Measurements from ENCODE around the gene HIF3A. TPM values are rescaled to one million over a fixed set of nuclear protein-coding genes. Genes with fewer than 3 reads are reported as not detected.

HIF3A gene
- 10 to 100 TPM in 3 of 4 donors, 1 to 10 TPM in 1; 5.9 to 29.2 (median 13.9) TPM for total RNA-seq

DNA sequence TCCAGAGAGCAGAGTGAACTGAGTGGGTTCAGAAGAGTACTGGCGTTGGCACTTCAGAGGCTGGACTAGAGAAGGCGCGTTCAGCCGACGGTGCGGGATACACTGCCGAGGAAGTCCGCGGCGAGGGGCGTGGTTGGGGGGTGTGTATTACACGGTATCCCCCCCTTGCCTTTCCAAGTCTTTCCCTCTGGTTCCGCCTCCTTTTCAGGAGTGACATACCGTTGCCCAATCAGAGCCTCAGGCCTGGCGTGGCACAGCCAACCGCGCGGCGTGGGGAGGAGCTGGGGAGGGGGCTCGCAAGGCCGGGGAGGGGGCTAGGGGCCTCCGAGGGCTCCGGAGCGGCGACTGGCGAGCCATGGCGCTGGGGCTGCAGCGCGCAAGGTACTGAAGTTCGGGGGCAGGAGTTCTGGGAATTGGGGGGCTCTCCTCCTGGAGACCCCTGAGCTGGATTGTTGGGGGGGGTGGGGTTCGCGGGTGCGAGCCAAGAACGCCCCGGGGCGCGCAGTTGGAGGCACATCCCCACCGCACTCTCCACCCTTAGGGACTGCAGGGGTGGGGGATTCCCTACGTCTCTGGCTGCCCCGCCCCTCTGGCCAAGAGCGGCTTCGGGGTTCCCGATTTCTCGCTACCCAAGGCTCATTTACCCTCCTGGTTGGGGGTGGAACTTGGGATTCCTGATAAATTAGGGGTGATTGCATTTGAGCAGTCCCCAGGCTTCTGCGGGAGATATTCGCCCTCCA lies at the start of gene HIF3A:
Gene HIF3A, plus strand, starts transcription at position 321 of the 740 bp plus-strand sequence. Its CDS starts 35 bp downstream, at position 356.
- H3K9me3 ChIP-seq: no peaks in the 10 kb centered on the region
- no peak for DNase-seq
- TF ChIP-seq, protein P1, sequence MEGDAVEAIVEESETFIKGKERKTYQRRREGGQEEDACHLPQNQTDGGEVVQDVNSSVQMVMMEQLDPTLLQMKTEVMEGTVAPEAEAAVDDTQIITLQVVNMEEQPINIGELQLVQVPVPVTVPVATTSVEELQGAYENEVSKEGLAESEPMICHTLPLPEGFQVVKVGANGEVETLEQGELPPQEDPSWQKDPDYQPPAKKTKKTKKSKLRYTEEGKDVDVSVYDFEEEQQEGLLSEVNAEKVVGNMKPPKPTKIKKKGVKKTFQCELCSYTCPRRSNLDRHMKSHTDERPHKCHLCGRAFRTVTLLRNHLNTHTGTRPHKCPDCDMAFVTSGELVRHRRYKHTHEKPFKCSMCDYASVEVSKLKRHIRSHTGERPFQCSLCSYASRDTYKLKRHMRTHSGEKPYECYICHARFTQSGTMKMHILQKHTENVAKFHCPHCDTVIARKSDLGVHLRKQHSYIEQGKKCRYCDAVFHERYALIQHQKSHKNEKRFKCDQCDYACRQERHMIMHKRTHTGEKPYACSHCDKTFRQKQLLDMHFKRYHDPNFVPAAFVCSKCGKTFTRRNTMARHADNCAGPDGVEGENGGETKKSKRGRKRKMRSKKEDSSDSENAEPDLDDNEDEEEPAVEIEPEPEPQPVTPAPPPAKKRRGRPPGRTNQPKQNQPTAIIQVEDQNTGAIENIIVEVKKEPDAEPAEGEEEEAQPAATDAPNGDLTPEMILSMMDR (IDR thresholded peaks at IDR 0.05 in 4 of 5, conservative IDR thresholded peaks at IDR 0.05 in 1 of 5): no peak
- no peak for TF ChIP-seq POLR2A (IDR thresholded peaks at IDR 0.05)
- peaks cover 8 to 22% (median 21%) of the 10 kb centered on the region in 3 donors for H3K27me3 ChIP-seq
- in situ Hi-C loops (cut with MboI; ENCODE audit: low sequenced_read_pairs in 4 of 4): loop anchor here in 1 of 4 donors (25.0 kb wide), 1 partner anchor 190 kb away; the partner anchor contains the start of gene PNMA8B
- peak within 1 kb of the TSS in 3 of 4 donors; percentile 36 to 63 (median 54) for H3K4me3 ChIP-seq
- H3K27ac ChIP-seq: peak within 1 kb of the TSS; percentile 46 to 89 (median 76)
- ATAC-seq: no peak
- H3K4me1 ChIP-seq: peaks cover 14 to 17% of the 10 kb centered on the region in 2 donors
- H3K36me3 ChIP-seq: no peaks in the 10 kb centered on the region
- intact Hi-C loops (cut with DNase I; ENCODE audit: low total_unique reads): no loop called here

DNA sequence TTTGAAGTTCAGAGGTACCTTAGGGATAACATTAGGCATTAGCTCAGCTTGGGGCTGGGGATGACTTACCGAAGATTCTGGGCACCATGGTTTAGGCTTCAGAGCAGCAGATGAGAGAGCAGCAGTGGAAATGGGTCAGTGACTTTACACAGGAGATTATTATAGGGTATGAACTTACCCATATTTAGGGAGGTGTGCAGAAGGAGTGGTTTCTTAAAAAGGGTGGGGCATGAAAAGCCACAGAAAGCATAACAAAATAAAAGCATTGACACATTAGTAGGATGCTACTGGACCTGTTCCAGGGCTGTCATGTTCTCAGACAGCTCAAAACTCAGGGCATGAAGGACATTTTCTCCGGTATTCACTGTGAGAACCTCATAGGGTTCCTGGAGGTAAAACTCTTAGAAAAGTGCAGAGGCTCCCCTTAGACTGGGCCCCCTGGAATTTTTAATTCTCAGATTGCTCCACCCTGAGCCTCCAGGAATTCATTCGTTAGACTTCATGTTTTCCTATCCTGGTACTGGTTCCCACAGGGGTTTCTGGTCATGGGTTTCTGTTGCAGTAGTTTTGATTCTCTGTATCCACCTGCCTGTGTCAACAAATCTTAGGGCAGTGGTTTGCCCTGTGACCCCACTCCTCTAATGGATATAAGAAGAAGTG lies 46.6 kb upstream of the HIF3A start:
- TF ChIP-seq POLR2A (IDR thresholded peaks at IDR 0.05): no peak
- TF ChIP-seq, protein P1 (IDR thresholded peaks at IDR 0.05 in 4 of 5, conservative IDR thresholded peaks at IDR 0.05 in 1 of 5): no peak
- ATAC-seq (no peak), DNase-seq (no peak)
- Histone ChIP-seq H3K27ac (no peak overlapping the region), H3K4me1 (no peaks in the 10 kb centered on the region), H3K9me3 (no peaks in the 10 kb centered on the region), H3K36me3 (no peaks in the 10 kb centered on the region), H3K4me3 (no peak overlapping the region), H3K27me3 (peaks cover 0 to 6% (median 5%) of the 10 kb centered on the region in 3 donors)
- intact Hi-C loops (cut with DNase I; ENCODE audit: low total_unique reads): no loop called here
- in situ Hi-C loops (cut with MboI; ENCODE audit: low sequenced_read_pairs in 4 of 4): no loop called here

DNA sequence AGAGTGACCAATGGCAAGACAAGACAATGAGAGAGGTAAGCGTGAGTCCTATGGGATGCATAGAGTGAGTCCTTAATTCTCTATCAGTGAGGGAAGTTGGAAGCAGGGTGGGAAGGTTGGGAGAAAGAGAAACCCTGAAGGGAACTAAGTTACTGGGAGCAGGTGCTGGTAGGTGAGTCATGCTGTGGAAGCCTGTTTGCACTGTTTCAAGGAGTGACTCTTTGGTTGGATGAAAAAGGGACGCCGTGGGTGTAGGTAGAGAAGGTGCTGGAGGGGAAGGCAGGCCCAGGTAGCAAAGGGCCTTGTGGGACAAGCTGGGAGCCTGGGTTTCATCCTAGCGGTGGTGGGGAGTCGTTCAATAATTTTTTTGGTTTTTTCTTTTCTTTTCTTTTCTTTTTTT lies 45.4 kb upstream of the HIF3A start:
- no peaks in the 10 kb centered on the region for H3K9me3 ChIP-seq

DNA sequence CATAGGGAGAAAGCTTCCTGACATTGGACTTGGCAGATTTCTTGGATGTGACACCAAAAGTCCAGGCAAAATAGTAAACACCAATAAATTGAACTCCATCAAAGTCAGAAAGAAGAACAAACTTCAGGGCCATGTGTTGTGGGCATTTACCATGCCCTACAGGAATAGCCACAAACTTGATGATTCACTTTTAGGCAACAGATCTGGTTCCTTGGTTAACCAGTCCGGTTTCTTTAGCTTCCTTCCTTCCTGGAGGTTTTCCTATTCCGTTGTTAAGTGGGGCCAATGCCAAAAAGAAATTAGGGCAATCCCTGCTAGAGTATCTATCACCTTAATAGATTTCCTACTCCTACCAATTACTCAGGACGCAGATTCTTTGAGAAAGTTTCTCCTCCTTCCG lies 42.1 kb upstream of the HIF3A start:
- ATAC-seq (no peak), DNase-seq (no peak)
- intact Hi-C loops (cut with DNase I; ENCODE audit: low total_unique reads) (no loop called here), in situ Hi-C loops (cut with MboI; ENCODE audit: low sequenced_read_pairs in 4 of 4) (no loop called here)
- peaks cover 0 to 18% (median 15%) of the 10 kb centered on the region in 3 donors for H3K27me3 ChIP-seq
- H3K27ac ChIP-seq: no peak overlapping the region
- TF ChIP-seq, protein P1 (IDR thresholded peaks at IDR 0.05 in 4 of 5, conservative IDR thresholded peaks at IDR 0.05 in 1 of 5): no peak
- no peak for TF ChIP-seq POLR2A (IDR thresholded peaks at IDR 0.05)
- H3K36me3 ChIP-seq: no peaks in the 10 kb centered on the region
- H3K9me3 ChIP-seq: no peaks in the 10 kb centered on the region
- no peak overlapping the region for H3K4me3 ChIP-seq
- H3K4me1 ChIP-seq: no peaks in the 10 kb centered on the region

More for the DNA sequence above, 45.4 kb upstream of the HIF3A start:
- intact Hi-C loops (cut with DNase I; ENCODE audit: low total_unique reads): no loop called here
- no peak overlapping the region for H3K4me3 ChIP-seq
- H3K27me3 ChIP-seq: peaks cover 0 to 7% (median 0%) of the 10 kb centered on the region in 3 donors
- no peaks in the 10 kb centered on the region for H3K36me3 ChIP-seq
- TF ChIP-seq, protein P1 (IDR thresholded peaks at IDR 0.05 in 4 of 5, conservative IDR thresholded peaks at IDR 0.05 in 1 of 5): no peak
- H3K4me1 ChIP-seq: no peaks in the 10 kb centered on the region
- H3K27ac ChIP-seq: no peak overlapping the region
- DNase-seq (no peak), ATAC-seq (no peak)
- in situ Hi-C loops (cut with MboI; ENCODE audit: low sequenced_read_pairs in 4 of 4): no loop called here
